DMS114 treated with DMSO at 0.1 percent for 48 hours (cell line): ENCODE measurements around the gene WIPF1.
A peak's percentile ranks its signal among the peaks of the same experiment; 100 is the strongest.
"Not testable (repeated sequence)": the region's sequence is repeated elsewhere in the genome, so short reads cannot be mapped to it uniquely, and the experiment has no call there.

Experiments
- DNase-seq: peaks from one replicate; lab custom pipeline; 2025; ENCODE audit not compliant: unreplicated experiment; lab: John Stamatoyannopoulos, UW

The WIPF1 gene

DNA sequence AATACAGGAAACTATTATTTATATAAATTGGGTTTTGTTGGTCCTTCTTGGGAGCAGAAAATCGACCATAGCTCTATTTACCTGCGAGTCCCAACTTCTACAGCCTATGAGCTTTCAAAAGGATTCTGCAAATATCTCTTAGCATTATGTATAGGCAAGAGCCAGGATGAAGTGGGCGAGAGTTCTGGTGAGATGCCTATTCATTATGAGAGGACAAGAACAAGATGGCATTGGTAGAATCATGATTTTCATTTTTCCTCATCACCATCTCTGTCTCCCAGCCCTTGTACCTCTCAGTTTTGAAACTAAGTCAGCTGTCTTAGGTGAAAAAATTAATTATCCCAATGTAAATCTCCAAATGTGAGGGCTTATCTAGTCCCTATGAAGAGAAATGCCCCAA lies 25.0 kb downstream of the WIPF1 start:
- DNase-seq: no peak

DNA sequence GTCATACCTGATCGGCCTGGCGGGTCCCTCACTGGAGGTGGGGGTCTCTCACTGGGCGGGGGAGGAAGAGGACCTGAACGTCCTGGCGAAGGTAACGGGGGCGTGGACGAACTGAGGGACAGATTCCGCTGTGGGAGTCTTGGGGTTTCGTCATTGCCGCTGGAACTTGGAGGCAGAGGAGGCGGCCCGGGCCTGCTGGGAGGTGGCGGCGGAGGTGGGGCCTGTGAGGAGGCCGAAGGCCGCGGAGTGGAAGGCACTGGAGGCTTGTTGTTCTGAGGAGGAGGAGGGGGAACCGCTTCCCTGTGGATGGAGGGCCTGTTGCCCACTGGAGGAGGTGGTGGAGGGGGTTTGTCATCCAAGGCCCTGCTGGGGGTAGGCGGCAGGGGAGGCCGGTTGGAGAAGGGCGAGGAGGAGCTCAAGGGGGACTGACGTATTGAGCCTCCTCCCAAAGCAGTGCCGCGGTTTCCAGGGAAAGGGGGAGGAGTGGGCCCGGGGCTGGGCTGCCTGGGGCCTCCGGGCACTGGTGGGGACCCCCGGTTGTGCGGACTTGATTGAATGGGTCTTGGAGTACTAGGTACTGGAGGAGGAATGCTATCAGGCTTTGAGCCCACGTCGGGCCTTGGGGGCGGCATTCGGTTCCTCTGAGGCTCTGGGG lies 25.8 kb downstream of the WIPF1 start:
- DNase-seq: no peak

DNA sequence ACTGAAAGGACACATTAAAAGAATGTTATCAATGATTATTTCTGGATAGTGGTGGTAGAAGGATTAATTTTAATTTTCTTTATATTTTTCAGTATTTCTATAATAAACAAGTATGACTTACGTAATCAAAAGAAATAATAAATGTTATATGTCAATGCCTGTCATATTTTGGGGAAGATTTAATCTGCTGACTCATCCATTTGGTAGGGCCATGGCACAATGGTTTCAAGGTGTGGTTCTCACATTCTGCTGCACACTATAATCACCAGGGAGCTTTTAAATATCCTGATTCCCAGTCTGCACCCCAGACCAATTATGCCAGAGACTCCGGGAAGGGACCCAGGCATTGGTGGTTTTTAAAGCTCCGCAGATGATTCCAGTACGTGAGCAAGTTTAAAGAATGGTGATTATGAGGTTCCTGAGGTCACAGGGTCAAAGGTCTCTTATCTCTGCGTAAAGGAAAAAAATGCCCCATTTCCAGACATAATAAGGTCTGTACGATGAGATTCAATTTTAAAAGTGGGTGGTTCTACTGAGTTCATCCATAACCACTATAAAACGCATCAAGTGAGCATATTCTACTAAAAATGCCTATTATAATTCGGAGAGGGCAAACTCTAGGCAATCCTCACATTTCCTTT lies 27.2 kb downstream of the WIPF1 start:
- no peak for DNase-seq

DNA sequence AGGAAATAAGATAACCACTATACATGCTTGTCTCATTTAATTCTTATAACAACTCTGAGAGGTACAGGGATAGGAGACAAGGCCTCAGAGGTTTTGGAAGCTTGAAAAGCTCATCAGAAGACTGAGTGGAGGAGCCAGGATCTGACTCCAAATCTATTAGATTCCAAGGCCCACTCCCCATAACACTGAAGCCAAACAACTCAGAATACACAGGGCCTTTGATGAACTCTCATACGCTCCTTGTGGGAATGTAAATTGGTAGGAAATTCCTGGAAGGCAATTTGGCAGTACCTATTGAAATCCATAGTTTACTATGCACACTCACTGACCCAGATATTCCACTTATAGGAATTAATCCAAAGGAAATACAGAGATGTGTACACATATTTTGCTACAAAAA lies 27.9 kb downstream of the WIPF1 start:
- no peak for DNase-seq

DNA sequence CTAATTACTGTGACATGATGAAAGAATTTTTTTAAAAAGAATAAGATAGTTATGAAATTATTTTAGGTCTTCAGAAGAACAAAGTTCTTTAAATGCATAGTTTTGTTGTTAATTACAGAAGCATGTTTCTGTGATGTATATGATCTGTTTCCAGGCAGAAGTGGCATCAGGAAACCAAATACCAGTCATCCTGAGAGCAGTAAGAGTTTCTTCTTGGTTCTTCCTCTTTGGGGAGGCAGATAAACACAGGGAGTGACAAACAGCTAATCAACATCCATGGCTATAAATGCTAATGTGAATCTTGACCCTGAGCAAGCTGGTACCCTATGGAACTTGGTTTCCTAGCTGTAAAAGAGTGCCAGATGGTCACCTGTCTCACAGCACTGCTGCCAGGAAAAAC lies 29.2 kb downstream of the WIPF1 start:
- DNase-seq: no peak

DNA sequence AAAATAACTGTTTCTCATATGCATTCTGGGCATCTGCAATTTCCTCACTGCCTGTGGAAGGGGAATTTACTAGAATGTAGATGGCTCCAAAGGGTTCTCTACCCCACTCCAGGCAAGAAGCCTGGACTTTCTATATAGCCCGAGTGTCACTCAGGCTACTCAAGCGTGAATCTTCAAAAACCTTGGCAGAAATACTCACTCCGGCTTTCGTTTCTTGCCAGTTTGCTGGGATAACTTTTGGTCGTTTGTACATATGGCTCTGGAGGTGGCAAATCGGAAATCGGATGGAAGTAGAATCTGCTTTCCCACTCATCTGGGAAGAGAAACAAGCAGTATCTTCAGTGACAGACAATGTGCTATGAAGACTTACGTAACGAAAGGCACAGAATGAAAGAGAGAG lies 30.7 kb downstream of the WIPF1 start:
- DNase-seq: no peak

DNA sequence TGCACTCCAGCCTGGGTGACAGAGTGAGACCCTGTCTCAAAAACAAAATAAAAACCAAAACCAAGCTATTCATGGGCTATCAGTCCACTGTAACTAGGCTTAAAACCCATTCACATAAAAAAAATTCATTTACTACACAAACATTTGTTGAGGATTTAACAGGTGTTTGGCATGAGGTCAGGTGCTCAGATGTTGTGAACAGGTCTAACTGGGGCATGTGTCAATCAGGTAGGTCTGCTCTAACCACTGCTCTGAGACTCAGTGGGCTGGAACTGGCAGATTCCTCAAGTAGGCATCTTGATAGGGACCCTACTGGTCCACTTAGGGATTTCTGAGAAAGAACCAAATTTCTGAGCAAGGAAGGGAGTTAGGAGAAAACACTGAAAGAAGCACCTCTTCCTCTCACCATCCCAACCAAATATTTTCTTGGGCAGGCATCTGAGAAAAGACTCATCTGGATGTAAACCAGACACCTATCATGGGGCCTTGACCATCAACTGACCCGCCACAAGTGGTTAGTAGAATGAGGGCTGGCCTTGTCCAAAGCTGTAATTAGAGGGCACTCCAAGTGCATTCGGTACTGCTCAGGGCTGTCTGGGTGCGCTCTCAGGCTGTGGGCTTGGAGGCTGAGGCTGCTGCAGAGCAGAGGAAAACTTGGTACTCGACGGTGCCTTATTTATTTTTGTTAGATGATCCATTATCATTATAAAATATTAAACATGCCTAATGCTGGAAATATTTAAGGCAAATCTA lies 33.9 kb downstream of the WIPF1 start:
- DNase-seq: no peak

DNA sequence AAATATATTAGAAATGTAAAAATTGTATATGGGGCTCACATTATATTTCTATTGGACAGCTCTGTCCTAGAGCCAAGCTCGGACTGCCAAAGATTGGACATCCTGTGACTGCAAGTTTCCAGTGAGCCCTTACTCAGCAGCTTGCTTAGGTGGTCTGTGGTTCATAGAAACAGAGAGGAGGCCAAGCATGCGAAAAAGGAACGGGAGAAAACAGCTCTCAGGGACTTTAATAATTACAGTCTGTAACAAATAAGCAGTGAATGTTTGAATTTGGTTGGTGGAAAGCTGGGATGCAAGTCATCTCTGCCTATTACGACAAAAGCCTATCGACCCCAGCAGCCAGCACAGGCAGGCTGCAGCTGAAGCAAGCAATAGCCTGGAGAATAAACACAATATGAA lies 35.6 kb downstream of the WIPF1 start:
- no peak for DNase-seq

DNA sequence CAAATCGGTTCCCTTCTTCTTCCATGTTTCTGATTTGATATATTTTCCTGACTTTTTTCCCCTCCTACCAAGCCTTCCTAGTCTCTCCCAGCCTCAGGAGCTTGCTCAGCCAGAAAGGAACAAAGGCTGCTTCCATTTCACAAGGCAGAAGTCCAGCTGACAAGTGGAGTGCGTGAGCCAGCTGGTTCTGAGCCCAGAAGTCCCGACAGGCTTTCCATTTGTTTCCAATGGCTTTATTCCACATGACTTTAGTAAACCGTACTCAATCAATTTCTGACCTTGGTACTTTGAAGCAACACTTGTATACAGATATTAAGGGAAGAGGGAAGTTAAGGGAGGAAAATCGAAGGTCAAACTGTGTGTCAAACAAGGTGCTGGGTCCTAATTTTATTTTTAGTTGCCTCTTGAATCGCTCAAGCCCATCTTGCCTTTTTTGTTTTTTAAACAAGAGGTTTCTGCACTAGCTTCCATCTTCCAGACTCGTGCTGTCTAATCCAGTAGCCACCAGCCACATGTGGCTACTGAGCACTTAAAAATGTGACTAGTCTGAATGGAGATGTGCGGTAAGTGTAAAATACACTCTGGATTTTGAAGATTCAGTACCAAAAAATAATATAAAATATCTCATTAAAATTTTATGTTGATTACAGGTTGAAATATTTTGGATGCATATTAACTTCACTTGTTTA lies 36.2 kb downstream of the WIPF1 start:
- no peak for DNase-seq

DNA sequence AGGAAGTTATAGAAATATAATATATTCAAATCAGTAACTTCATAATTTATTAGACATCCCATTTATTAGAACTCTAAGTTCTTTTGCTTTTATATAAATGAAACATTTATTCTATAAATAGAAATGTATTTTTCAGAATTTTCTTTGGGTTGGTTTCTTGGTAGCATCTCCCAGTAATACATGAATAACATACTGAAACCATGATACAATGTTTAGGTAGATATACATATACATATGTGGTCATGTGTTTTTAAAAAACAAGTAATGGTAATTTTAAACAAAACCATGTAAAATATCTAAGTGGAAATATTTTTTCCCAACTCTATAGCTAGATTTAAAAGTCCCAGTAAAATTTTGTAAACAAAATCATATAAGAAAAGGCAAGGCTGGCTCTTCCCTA lies 36.9 kb downstream of the WIPF1 start:
- no peak for DNase-seq

DNA sequence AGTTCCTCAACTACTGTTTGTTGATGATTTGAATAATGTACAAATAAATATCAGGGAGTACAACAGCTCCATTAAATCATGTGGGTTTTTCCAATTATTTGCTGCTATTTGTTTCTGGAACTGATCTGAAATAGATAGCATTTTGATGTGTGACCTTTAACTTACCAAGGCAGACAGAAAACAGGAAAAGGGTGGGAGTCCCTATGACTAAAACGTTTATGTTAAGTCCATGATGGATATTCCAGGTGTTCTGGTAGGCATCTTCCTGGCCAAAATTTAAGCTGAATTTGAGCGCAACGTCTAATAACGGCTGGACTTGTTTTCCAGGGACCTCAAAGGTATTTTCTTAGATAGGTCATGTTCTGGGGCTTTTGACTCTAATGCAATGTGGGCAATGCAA lies 41.6 kb downstream of the WIPF1 start:
- no peak for DNase-seq

DNA sequence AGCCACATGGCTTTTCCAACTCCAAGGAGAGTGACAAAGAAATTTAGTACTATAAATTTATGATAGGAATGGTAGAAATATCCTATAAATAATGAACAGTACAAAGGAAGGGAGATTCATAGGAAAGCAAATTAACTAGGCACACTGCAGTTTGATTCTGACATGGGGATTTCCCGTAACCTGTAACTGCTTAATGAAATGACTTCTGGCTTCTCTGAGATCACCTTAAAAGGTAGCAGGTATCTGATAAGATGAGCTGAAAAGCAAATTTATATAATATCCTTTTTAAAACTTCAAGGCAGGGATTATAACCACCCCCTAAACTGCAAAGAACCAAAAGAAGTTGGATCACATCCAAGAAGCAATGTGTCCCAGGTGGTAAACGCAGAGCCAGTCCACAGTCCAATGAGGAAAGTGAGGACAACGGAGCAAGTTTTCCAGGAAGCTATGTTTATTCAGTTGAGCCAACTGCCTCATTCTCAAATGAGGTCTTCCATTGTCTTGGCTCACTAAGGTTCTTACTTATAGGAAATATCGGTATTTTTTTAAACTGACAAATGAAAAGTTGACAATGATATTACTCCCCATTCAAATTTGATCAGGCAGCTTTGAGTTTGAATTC lies 43.0 kb downstream of the WIPF1 start:
- DNase-seq: no peak

DNA sequence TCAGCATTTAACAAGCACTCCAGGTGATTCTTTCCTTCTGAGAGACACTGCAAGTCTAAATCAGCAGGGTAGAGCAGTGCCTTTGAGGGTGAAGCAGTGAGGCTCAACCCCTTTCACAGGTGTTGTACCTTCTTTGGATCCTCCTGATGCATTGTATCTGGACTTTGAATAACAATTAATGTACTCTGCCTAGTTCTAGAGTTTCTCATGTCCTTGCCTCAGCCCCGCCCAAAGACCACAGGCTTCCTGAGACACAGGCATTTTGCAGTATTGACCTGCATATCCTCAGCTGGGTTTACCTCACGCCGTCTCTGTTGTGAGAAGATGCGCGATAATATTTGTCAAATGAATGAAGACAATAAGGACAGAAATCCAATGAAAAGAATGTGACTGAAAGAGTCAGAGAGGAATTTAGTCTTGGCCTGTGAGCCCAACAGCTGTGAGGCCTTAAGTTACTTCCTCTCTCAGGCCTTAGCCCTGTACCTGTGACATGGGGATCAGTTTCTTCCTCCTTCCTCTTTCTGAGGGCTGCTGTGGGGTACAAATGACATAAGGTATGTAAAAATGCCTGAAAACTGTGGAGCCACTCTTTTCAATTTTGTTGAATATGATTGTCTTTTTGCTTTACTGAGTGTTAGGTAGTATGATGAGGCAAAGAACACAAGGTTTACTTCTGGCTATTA lies 43.7 kb downstream of the WIPF1 start:
- no peak for DNase-seq

DNA sequence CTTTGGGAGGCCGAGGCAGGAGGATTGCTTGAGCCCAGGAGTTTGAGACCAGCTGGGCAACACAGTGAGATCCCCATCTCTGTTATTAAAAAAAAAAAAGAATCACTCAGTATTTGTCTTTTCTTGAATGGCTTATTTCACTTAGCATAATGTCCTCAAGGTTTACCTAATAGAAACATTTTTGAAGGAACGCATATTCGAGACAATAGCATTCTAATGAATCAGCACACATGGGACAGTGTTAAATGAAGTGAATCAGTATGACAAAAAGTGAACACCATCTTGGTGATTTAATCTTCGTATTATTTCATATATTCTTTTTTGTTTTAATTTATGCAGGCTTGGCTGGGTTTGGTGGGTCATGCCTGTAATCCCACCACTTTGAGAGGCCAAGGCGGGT lies 44.7 kb downstream of the WIPF1 start:
- DNase-seq: no peak

DNA sequence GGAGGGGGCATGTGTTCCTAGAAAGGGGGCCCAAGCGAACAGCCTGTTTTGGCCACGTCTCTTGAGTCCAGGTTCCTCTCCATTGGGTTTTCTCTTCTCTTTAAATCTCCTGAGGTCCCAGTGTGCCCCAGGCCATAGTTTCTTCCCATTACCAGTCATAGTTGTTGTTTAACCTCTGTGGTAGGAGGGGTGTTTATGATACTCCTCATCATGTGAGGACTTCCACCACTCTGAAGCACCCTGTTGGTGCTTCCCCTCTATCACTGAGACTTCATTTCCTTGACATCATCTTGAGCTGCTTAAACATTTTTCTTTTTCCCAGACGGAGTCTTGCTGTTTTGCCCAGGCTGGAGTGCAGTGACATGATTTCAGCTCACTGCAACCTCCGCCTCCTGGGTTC lies 45.9 kb downstream of the WIPF1 start:
- DNase-seq: no peak

DNA sequence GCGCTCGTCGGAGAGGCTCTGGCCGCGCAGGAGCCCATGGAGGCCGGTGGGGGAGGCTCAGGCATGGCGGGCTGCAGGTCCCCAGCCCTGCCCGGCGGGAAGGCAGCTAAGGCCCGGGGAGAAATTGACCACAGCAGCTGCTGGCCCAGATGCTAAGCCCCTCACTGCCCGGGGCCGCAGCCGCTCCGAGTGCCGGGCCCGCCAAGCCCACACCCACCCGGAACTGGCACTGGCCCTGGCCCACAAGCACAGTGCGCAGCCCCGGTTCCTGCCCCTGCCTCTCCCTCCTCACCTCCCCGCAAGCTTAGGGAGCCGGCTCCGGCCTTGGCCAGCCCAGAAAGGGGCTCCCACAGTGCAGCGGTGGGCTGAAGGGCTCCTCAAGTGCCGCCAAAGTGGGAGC lies 49.0 kb downstream of the WIPF1 start:
- DNase-seq: not testable (repeated sequence)

DNA sequence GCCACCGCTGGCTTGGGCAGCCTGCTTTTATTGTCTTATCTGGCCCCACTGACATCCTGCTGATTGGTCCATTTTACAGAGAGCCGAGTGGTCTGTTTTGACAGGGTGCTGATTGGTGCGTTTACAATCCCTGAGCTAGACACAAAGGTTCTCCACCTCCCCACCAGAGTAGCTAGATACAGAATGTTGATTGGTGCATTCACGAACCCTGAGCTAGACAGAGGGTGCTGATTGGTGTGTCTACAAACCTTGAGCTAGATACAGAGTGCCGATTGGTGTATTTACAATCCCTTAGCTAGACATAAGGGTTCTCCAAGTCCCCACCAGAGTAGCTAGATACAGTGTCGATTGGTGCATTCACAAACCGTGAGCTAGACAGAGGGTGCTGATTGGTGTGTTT lies 49.6 kb downstream of the WIPF1 start:
- not testable (repeated sequence) for DNase-seq

DNA sequence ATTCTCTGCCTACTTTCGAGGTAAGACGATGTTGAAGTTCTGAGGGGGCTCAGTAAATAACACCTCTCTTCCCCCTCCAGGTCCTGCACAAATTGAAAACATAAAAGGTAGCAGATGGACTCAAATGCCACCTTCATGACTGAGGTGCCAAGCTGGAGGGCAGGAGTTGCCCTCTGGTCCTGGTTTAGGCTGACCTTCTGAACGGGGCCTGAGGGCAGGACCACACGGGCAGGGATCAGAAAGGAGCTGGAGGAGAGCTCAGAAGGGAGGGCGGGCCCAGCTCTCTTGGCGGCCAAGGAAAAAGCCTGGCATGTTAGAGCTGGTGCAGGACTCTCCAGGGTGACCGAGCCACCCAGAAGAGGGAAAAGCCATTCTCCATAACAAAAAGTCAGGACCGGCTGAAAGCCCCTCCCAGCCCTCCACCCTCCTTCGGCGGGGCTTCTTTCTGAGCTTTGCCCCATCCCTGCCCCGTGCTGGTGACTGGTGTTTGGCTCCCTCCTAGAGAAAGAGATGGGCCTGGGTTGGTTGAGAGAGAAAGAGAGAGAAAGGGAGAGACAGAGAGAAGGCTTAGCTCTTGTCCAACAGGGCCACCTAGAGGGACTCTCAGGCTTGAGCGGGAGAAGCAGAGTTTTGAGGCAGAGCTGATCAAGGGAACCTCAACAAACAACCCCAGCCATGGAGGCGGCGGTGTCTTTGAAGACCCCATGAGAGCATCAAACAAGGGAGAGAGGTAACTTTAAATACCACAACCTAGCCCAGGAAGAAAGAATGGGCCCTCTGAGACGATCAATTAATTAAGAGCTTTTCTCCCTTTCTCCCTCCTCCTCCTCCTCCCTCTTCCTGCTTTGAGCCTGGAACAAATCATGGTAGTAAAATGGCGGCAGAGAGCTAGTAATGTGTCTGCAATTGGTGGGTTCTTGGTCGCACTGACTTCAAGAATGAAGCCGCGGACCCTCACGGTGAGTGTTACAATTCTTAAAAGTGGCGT lies 50.8 kb downstream of the WIPF1 start:
- peak; percentile 33 for DNase-seq

DNA sequence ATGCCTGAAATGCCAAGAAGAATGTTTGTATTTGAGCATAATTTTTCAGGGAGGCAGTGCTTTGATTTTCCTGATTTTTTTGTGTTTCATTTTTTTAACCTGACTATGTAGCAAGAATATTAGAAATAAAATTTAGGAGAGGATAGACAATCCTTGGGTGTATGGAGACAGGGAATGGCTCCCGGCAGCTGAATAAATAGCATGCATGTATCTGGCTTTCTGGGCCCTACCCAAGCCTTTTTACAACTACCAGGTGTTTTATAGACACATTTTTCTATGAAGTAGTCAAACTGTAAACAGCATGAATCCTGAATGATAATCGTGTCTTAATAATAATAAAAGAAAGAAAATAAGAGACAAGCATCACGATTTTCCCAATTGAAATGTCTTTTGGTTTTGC lies 52.4 kb downstream of the WIPF1 start:
- no peak for DNase-seq

DNA sequence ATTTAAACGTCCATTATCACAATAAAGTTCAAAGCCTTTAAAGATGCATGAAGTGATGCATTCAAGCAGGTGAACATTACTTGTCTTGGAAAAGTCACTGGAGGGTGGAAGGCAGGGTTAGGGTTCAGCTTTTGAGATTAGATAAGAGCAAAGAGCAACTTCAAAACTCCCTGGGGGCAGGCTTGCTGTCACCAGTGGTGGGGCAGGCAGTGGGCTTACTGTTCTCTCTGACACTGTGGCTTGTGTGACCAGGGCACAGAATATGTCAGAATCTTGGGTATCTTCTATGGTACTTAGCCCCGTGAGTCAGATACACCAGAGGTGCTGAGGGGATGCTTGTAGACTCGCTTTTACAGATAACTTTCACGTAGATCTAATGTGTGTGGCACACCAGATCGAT lies 52.8 kb downstream of the WIPF1 start:
- no peak for DNase-seq
